ENCODE data around the gene ABCC8. TPM values are rescaled to one million over a fixed set of nuclear protein-coding genes. Genes with fewer than 3 reads are reported as not detected.

The ABCC8 gene
- total RNA-seq, 1 experiment from 2014 or later = 2.4 TPM

DNA sequence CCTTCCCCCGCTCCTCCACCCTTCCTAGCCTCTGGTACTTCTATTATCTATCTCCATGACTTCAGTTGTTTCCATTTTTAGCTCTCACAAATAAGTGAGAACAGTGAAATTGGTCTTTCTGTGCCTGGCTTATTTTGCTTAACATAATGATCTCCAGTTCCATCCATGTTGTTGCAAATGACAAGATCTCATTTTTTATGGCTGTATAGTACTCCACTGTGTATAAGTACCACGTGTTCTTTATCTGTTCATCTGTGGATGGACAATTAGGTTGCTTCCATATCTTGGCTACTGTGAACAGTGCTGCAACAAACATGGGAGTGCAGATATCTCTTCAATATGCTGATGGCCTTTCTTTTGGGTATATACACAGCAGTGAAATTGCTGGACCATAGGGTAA lies 6.9 kb upstream of the ABCC8 start:
- WGBS (ENCODE audit: extremely low coverage, insufficient read length, low lambda C conversion rate) = no CpG with 5 or more reads among the region's 2 CpGs

More for the DNA sequence above, 6.9 kb upstream of the ABCC8 start:
- no peak overlapping the region for H2BK12ac ChIP-seq (ENCODE audit: insufficient read length, low read depth, low read length)
- H3K9ac ChIP-seq (ENCODE audit: extremely low read depth, insufficient read length, low read length) = no peak overlapping the region
- Mint-ChIP-seq H3K27ac (no peak overlapping the region), H3K36me3 (ENCODE audit: insufficient read depth in 1 of 3, low read depth in 3 of 3) (peaks cover 0 to 7% (median 0%) of the 10 kb centered on the region in 3 experiments; a peak in 1 of 7 replicates), H3K27me3 (ENCODE audit: low read depth) (peaks cover 30% of the 10 kb centered on the region), H3K4me1 (peaks cover 15 to 17% of the 10 kb centered on the region in 2 experiments), H3K9me3 (peaks cover 5 to 8% of the 10 kb centered on the region in 2 experiments; a peak in 3 of 5 replicates), H3K4me3 (no peak overlapping the region)
- H3K79me2 ChIP-seq (ENCODE audit: insufficient read depth, low read length) = no peaks in the 10 kb centered on the region
- no peak overlapping the region for H3K56ac ChIP-seq (ENCODE audit: insufficient read length, low read depth, low read length)
- H3K79me1 ChIP-seq (ENCODE audit: insufficient read depth, low read depth, low read length, poor library complexity, severe bottlenecking) = no peaks in the 10 kb centered on the region
- H3K4ac ChIP-seq (ENCODE audit: low read depth, low read length) = no peak overlapping the region
- H3K9me3 ChIP-seq (ENCODE audit: control insufficient read depth, low read depth, low read length) = no peaks in the 10 kb centered on the region
- H2BK20ac ChIP-seq (ENCODE audit: low read depth, low read length, poor library complexity, severe bottlenecking) = no peak overlapping the region
- H3K23me2 ChIP-seq (ENCODE audit: insufficient read length, low read depth, low read length, poor library complexity, severe bottlenecking) = no peaks in the 10 kb centered on the region
- no peak overlapping the region for H3K23ac ChIP-seq (ENCODE audit: insufficient read length, low read depth, low read length)
- no peak overlapping the region for H3T11ph ChIP-seq (ENCODE audit: low read length)
- H2AFZ ChIP-seq (ENCODE audit: low read length) = no peak overlapping the region
- H2BK5ac ChIP-seq (ENCODE audit: insufficient read length, low read length) = no peak overlapping the region
- no peak overlapping the region for H3K14ac ChIP-seq (ENCODE audit: insufficient read depth, low read length)
- no peak overlapping the region for H2AK5ac ChIP-seq (ENCODE audit: insufficient read length, low read length)
- H4K91ac ChIP-seq (ENCODE audit: insufficient read length, low read depth, low read length) = no peak overlapping the region
- no peak overlapping the region for H2BK15ac ChIP-seq (ENCODE audit: low read depth, low read length)
- H3K4me2 ChIP-seq (ENCODE audit: insufficient read depth, insufficient read length, low read length) = no peak overlapping the region
- no peak overlapping the region for H3K27ac ChIP-seq (ENCODE audit: insufficient read length, low read depth, low read length)
- no peak for DNase-seq
- no peak overlapping the region for H2BK120ac ChIP-seq (ENCODE audit: low read depth, low read length, poor library complexity, severe bottlenecking)
- no peak overlapping the region for H4K5ac ChIP-seq (ENCODE audit: insufficient read length, low read depth, low read length)
- no peaks in the 10 kb centered on the region for H4K20me1 ChIP-seq (ENCODE audit: control insufficient read depth, insufficient read depth, insufficient read length)
- H4K8ac ChIP-seq (replicated peaks; ENCODE audit: insufficient read length, low read depth, low read length) = no peak overlapping the region
- TF ChIP-seq, protein P1, sequence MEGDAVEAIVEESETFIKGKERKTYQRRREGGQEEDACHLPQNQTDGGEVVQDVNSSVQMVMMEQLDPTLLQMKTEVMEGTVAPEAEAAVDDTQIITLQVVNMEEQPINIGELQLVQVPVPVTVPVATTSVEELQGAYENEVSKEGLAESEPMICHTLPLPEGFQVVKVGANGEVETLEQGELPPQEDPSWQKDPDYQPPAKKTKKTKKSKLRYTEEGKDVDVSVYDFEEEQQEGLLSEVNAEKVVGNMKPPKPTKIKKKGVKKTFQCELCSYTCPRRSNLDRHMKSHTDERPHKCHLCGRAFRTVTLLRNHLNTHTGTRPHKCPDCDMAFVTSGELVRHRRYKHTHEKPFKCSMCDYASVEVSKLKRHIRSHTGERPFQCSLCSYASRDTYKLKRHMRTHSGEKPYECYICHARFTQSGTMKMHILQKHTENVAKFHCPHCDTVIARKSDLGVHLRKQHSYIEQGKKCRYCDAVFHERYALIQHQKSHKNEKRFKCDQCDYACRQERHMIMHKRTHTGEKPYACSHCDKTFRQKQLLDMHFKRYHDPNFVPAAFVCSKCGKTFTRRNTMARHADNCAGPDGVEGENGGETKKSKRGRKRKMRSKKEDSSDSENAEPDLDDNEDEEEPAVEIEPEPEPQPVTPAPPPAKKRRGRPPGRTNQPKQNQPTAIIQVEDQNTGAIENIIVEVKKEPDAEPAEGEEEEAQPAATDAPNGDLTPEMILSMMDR (conservative IDR thresholded peaks at IDR 0.05) = no peak
- no peaks in the 10 kb centered on the region; the same call in 1 of the 2 replicates for H3K4me1 ChIP-seq (ENCODE audit: insufficient read depth, low read length)
- H3K27me3 ChIP-seq (ENCODE audit: insufficient read depth, low read length) = peaks cover 4% of the 10 kb centered on the region; the same call in 1 of the 2 replicates
- H3K18ac ChIP-seq (ENCODE audit: insufficient read length, low read depth, low read length) = no peak overlapping the region

All from H9 (cell line).